H1 (cell line): ENCODE measurements around the gene PIF1. TPM values are rescaled to one million over a fixed set of nuclear protein-coding genes. Genes with fewer than 3 reads are reported as not detected.

Source experiments
- CTCF ChIA-PET: fragments of 300-600 bp; sonication (Branson Sonifier 250); formaldehyde crosslinking; loops from one replicate; lab custom pipeline; 2021; ENCODE audit not compliant: partially characterized antibody; lab: Charles Lee
- POLR2A ChIA-PET: fragments of 300-600 bp; sonication (Branson Sonifier 250); formaldehyde crosslinking; loops from one replicate; lab custom pipeline; 2021; ENCODE audit warnings: inconsistent platforms; ENCODE audit not compliant: partially characterized antibody; lab: Charles Lee
- DNase-seq, 2 experiments: peaks; one replicate each; pipeline versions ENCODE4 v3.0.0 to v3.0.0-alpha.2; 2010 to 2022; ENCODE audit warnings: low spot score in 2 of 2, low read depth in 1 of 2, mixed read lengths in 1 of 2
- FAIRE-seq: peaks from 2 replicates; lab custom pipeline; 2011; peaks lifted over from hg19 to GRCh38; lab: Jason Lieb, UNC
- H2AFZ ChIP-seq: 2 replicates; pipeline ENCODE4 v1.8.1; 2012; ENCODE audit warnings: low read length, inconsistent platforms
- H2AK5ac ChIP-seq: 2 replicates; pipeline ENCODE4 v1.6.1; 2013; ENCODE audit warnings: low read depth, low read length
- H2BK120ac ChIP-seq: replicated peaks from 2 replicates; pipeline ENCODE3; 2013; ENCODE audit warnings: low read depth, low read length, inconsistent platforms
- H2BK12ac ChIP-seq: 2 replicates; pipeline ENCODE4 v1.6.1; 2013; ENCODE audit warnings: low read depth, low read length
- H2BK15ac ChIP-seq: 2 replicates; pipeline ENCODE4 v1.6.1; 2013; ENCODE audit warnings: low read length
- H2BK20ac ChIP-seq: 2 replicates; pipeline ENCODE4 v1.6.1; 2013; ENCODE audit warnings: low read length
- H2BK5ac ChIP-seq: 2 replicates; pipeline ENCODE4 v1.6.1; 2013; ENCODE audit warnings: low read depth, low read length
- H3K14ac ChIP-seq: 2 replicates; pipeline ENCODE4 v1.6.1; 2013; ENCODE audit warnings: inconsistent platforms; ENCODE audit not compliant: insufficient read length
- H3K18ac ChIP-seq: 2 replicates; pipeline ENCODE4 v1.6.1; 2013; ENCODE audit warnings: low read length; ENCODE audit errors: extremely low read depth
- H3K23ac ChIP-seq: 2 replicates; pipeline ENCODE4 v1.6.1; 2013; ENCODE audit warnings: inconsistent platforms; ENCODE audit not compliant: insufficient read length
- H3K23me2 ChIP-seq: 2 replicates; pipeline ENCODE4 v1.6.1; 2013; ENCODE audit warnings: low read depth, low read length
- H3K27ac ChIP-seq: 2 replicates; pipeline ENCODE4 v1.6.1; 2011; ENCODE audit warnings: low read depth, low read length, inconsistent platforms
- H3K27me3 ChIP-seq, 4 experiments: replicated peaks in 1 of 4; 1 replicate in 1 of 4; 2 replicates in 3 of 4; pipeline versions ENCODE4 v1.6.1 to v1.8.1; 2011 to 2013; ENCODE audit warnings: low read length in 3 of 4, mild to moderate bottlenecking in 3 of 4, inconsistent platforms in 2 of 4, mixed read lengths in 2 of 4, moderate library complexity in 1 of 4; ENCODE audit not compliant: control insufficient read depth in 3 of 4, insufficient read depth in 3 of 4; ENCODE audit errors: extremely low read depth in 1 of 4
- H3K36me3 ChIP-seq, 4 experiments: 2 replicates each; pipeline versions ENCODE4 v1.6.1 to v1.8.1; 2011 to 2013; ENCODE audit warnings: mild to moderate bottlenecking in 4 of 4, low read length in 3 of 4, moderate library complexity in 2 of 4, control low read depth in 1 of 4, inconsistent platforms in 1 of 4; ENCODE audit not compliant: insufficient read depth in 4 of 4, control insufficient read depth in 2 of 4
- H3K4ac ChIP-seq: replicated peaks from 2 replicates; pipeline ENCODE3; 2013; ENCODE audit warnings: low read length, low read depth, mixed read lengths, inconsistent platforms; ENCODE audit not compliant: insufficient read length
- H3K4me1 ChIP-seq, 4 experiments: replicated peaks in 1 of 4; 1 replicate in 1 of 4; 2 replicates in 3 of 4; pipeline versions ENCODE4 v1.6.1 to v1.8.1; 2011 to 2013; ENCODE audit warnings: low read length in 3 of 4, inconsistent platforms in 2 of 4, mixed read lengths in 1 of 4; ENCODE audit not compliant: insufficient read depth in 4 of 4, control insufficient read depth in 3 of 4
- H3K4me2 ChIP-seq, 2 experiments: 2 replicates each; pipeline versions ENCODE4 v1.6.1 to v1.8.1; 2011 to 2013; ENCODE audit warnings: low read depth in 2 of 2, low read length in 2 of 2, control low read depth in 1 of 2, inconsistent platforms in 1 of 2, mild to moderate bottlenecking in 1 of 2; ENCODE audit not compliant: insufficient read depth in 1 of 2
- H3K4me3 ChIP-seq, 4 experiments: fragments of 200-600, 300-600 bp in 1 of 4; sonication (generic), shearing (Covaris generic), sonication (Bioruptor Twin) in 1 of 4; 2 replicates each; pipeline versions ENCODE4 v1.5.1 to v1.8.1; 2011 to 2016; ENCODE audit warnings: low read length in 4 of 4, low read depth in 3 of 4, control low read depth in 2 of 4, inconsistent platforms in 2 of 4, mild to moderate bottlenecking in 2 of 4, mixed read lengths in 1 of 4, moderate library complexity in 1 of 4; ENCODE audit not compliant: insufficient read depth in 2 of 4; ENCODE audit errors: extremely low read depth in 1 of 4
- H3K56ac ChIP-seq: replicated peaks from 2 replicates; pipeline ENCODE3; 2013; ENCODE audit warnings: low read depth, mild to moderate bottlenecking, mixed read lengths, low read length, inconsistent platforms; ENCODE audit not compliant: insufficient read length
- H3K79me1 ChIP-seq: 2 replicates; pipeline ENCODE4 v1.6.1; 2013; ENCODE audit warnings: low read depth, low read length, control low read depth
- H3K79me2 ChIP-seq, 2 experiments: 2 replicates each; pipeline versions ENCODE4 v1.6.1 to v1.8.1; 2012 to 2013; ENCODE audit warnings: low read length in 2 of 2, mild to moderate bottlenecking in 2 of 2, inconsistent platforms in 1 of 2; ENCODE audit not compliant: insufficient read depth in 2 of 2, control insufficient read depth in 1 of 2
- H3K9ac ChIP-seq, 4 experiments: replicated peaks in 1 of 4; 1 replicate in 1 of 4; 2 replicates in 3 of 4; pipeline versions ENCODE4 v1.6.1 to v1.8.1; 2011 to 2013; ENCODE audit warnings: low read depth in 3 of 4, low read length in 3 of 4, control low read depth in 2 of 4, mild to moderate bottlenecking in 2 of 4, moderate library complexity in 2 of 4, inconsistent platforms in 1 of 4; ENCODE audit errors: extremely low read depth in 1 of 4
- H3K9me3 ChIP-seq, 2 experiments: 2 replicates each; pipeline versions ENCODE4 v1.6.1 to v1.8.1; 2012 to 2013; ENCODE audit warnings: mild to moderate bottlenecking in 2 of 2, moderate library complexity in 2 of 2, control low read depth in 1 of 2, inconsistent platforms in 1 of 2, low read depth in 1 of 2, low read length in 1 of 2, mixed read lengths in 1 of 2; ENCODE audit not compliant: insufficient read depth in 2 of 2
- H4K20me1 ChIP-seq, 2 experiments: replicated peaks in 1 of 2; 2 replicates each; pipeline versions ENCODE3 to v1.8.1; 2011 to 2013; ENCODE audit warnings: inconsistent platforms in 2 of 2, low read length in 2 of 2, mild to moderate bottlenecking in 1 of 2; ENCODE audit not compliant: insufficient read depth in 2 of 2, control insufficient read depth in 1 of 2
- H4K5ac ChIP-seq: 2 replicates; pipeline ENCODE4 v1.6.1; 2013; ENCODE audit warnings: low read length, low read depth, mixed read lengths, inconsistent platforms; ENCODE audit not compliant: insufficient read length
- H4K8ac ChIP-seq: 2 replicates; pipeline ENCODE4 v1.8.0; 2013; ENCODE audit warnings: mild to moderate bottlenecking, moderate library complexity, low read length, inconsistent platforms; ENCODE audit not compliant: insufficient read depth; ENCODE audit errors: extremely low read depth
- H4K91ac ChIP-seq: replicated peaks from 2 replicates; pipeline ENCODE3; 2013; ENCODE audit warnings: low read length, mixed read lengths, inconsistent platforms; ENCODE audit not compliant: insufficient read length
- BACH1 ChIP-seq: IDR thresholded peaks from 2 replicates; pipeline ENCODE4 v1.6.1; 2012; ENCODE audit warnings: low read length, improper control_type of control experiment
- EP300 ChIP-seq, 2 experiments: IDR thresholded peaks; 1 replicate in 1 of 2; 2 replicates in 1 of 2; pipeline ENCODE4 v1.6.1; 2011 to 2012; ENCODE audit warnings: low read depth in 2 of 2, low read length in 2 of 2, mild to moderate bottlenecking in 2 of 2, borderline replicate concordance in 1 of 2, inconsistent platforms in 1 of 2, moderate library complexity in 1 of 2
- KDM4A ChIP-seq: IDR thresholded peaks from one replicate; pipeline ENCODE4 v1.7.1; 2012; ENCODE audit warnings: low read depth, mild to moderate bottlenecking, moderate library complexity, low read length, inconsistent platforms; ENCODE audit not compliant: severe bottlenecking
- POLR2A ChIP-seq, 2 experiments: IDR thresholded peaks; 1 replicate in 1 of 2; 2 replicates in 1 of 2; pipeline ENCODE4 v1.6.1; 2011; ENCODE audit warnings: low read depth in 2 of 2, low read length in 2 of 2, mild to moderate bottlenecking in 2 of 2; ENCODE audit errors: control extremely low read depth in 1 of 2
- RBBP5 ChIP-seq: IDR thresholded peaks from 2 replicates; pipeline ENCODE4 v1.7.1; 2012; ENCODE audit warnings: low read depth, mild to moderate bottlenecking, inconsistent platforms, low read length, moderate library complexity, borderline replicate concordance
- RNF2 ChIP-seq: fragments of 200-900, 300-1000 bp; sonication (generic); IDR thresholded peaks from 2 replicates; pipeline ENCODE4 v1.7.1; 2016; ENCODE audit warnings: borderline replicate concordance, low read depth, mild to moderate bottlenecking, antibody characterized with exemption, low read length; ENCODE audit not compliant: poor library complexity, severe bottlenecking; ENCODE audit errors: missing control alignments
- SIN3A ChIP-seq, 2 experiments: IDR thresholded peaks in 1 of 2; conservative IDR thresholded peaks in 1 of 2; 2 replicates each; pipeline ENCODE4 v1.6.1; 2011 to 2012; ENCODE audit warnings: low read length in 2 of 2, improper control_type of control experiment in 1 of 2, low read depth in 1 of 2, mild to moderate bottlenecking in 1 of 2
- SIRT6 ChIP-seq: IDR thresholded peaks from one replicate; pipeline ENCODE4 v1.7.1; 2012; ENCODE audit warnings: low read length, inconsistent platforms
- SP4 ChIP-seq: IDR thresholded peaks from 2 replicates; pipeline ENCODE4 v1.6.1; 2012; ENCODE audit warnings: low read length, inconsistent platforms
- TEAD4 ChIP-seq: IDR thresholded peaks from 2 replicates; pipeline ENCODE4 v1.6.1; 2012; ENCODE audit warnings: low read depth, low read length, inconsistent platforms, mixed read lengths
- WGBS, 2 experiments: shearing (Covaris generic) in 1 of 2; methylation state at CpG; one replicate each; pipeline versions ENCODE4 v1.1.6 to v1.1.7; 2013 to 2015; ENCODE audit warnings: low lambda C conversion rate in 2 of 2, mixed read lengths in 2 of 2, inconsistent platforms in 1 of 2, low coverage in 1 of 2, missing lambda C conversion rate in 1 of 2; ENCODE audit not compliant: insufficient replicate concordance in 2 of 2, insufficient coverage in 1 of 2, insufficient read length in 1 of 2; ENCODE audit errors: extremely low coverage in 1 of 2, missing lambda C conversion rate in 1 of 2; 5-methylcytosine and 5-hydroxymethylcytosine counted together
- polyA plus RNA-seq, 7 experiments: library from polyadenylated mRNA; depleted of rRNA in 3 of 7; stranded (reverse) in 5 of 7; unstranded in 2 of 7; fragments of >200 nt in 5 of 7; fragments of 200-250 nt in 2 of 7; gene quantifications; 1 replicate in 5 of 7; 2 replicates in 1 of 7; 4 replicates in 1 of 7; pipeline versions ENCODE4 v1.2.1 to v1.2.3, GENCODE V29; 2011 to 2013; ENCODE audit warnings: missing spikeins in 2 of 7, mixed read lengths in 2 of 7
- total RNA-seq: library from RNA; stranded (reverse); fragmentation: NEBNext Ultra II Directional; extraction: Animal tissue kit (Norgen Biotek cat#: 25700); gene quantifications from 2 replicates; pipeline ENCODE4 v1.2.1, GENCODE V29; 2021
- TF ChIP-seq, protein P1 (sequence below): IDR thresholded peaks from 2 replicates; pipeline ENCODE4 v1.6.1; 2012; ENCODE audit warnings: inconsistent platforms
- TF ChIP-seq, protein P2 (sequence below): IDR thresholded peaks from 2 replicates; pipeline ENCODE4 v1.6.1; 2012; ENCODE audit warnings: inconsistent platforms

PIF1 gene
- total and polyA plus RNA-seq, 2 of the 8 experiments (the other 6 are each of a cell fraction or from before 2014, with no cell fraction given): 73.3 to 138 TPM

DNA sequence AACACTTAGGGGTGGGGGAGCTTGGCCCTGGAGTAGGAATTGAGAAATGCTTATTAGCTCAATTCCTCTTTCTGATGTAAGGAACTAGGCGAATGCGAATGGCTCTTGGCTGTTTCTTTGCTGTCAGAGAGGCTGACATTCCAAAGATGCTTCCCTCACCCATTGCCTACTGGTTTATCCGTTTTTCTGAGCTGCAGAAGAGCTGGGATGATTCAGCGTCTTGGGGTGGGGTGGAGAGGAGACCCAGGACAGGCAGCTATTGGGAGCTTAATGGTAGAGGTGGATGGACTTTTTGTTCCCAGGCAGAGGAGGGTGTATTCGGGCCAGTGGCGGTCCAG lies 26.0 kb upstream of the PIF1 start:
- ChIA-PET CTCF (interaction anchor here (1.0 to 1.9 kb wide), 7 partner anchors 10 to 158 kb away, joined by 3 to 10 read pairs (median 4); no protein-coding TSS in a partner anchor), POLR2A (interaction anchor here (0.6 to 1.8 kb wide), 8 partner anchors 10 to 110 kb away, joined by 3 to 5 read pairs (median 3); no protein-coding TSS in a partner anchor)
- Histone ChIP-seq H3K14ac (no peak overlapping the region), H3K9ac (no peak overlapping the region; a peak in 1 of 7 replicates), H3K23me2 (no peaks in the 10 kb centered on the region), H3K23ac (no peak overlapping the region), H3K4ac (no peak overlapping the region), H2AFZ (no peak overlapping the region), H3K27me3 (no peaks in the 10 kb centered on the region), H2BK5ac (peak overlapping the region; percentile 77; the same call in 1 of the 2 replicates), H4K91ac (no peak overlapping the region), H2BK15ac (no peak overlapping the region), H2AK5ac (no peak overlapping the region), H3K9me3 (no peaks in the 10 kb centered on the region), H3K36me3 (peaks cover 3 to 33% (median 12%) of the 10 kb centered on the region in 4 experiments; a peak in 5 of 8 replicates), H3K56ac (no peak overlapping the region), H3K79me2 (peaks cover 0 to 54% of the 10 kb centered on the region in 2 experiments), H4K8ac (no peak overlapping the region), H3K4me2 (peak overlapping the region in 1 of 2 experiments; percentile 45; a peak in 2 of 4 replicates), H4K5ac (no peak overlapping the region), H3K4me3 (no peak overlapping the region), H3K27ac (no peak overlapping the region), H3K4me1 (peaks cover 11 to 23% (median 15%) of the 10 kb centered on the region in 4 experiments), H3K79me1 (peaks cover 10% of the 10 kb centered on the region), H2BK12ac (no peak overlapping the region), H4K20me1 (peaks cover 4 to 25% of the 10 kb centered on the region in 2 experiments), H2BK20ac (no peak overlapping the region), H2BK120ac (no peak overlapping the region), H3K18ac (no peak overlapping the region)
- WGBS, 2 experiments: 57% methylated on average over 6 of the region's 6 CpGs; no CpG with 5 or more reads in 1 of the 2 experiments
- DNase-seq: no peak
- FAIRE-seq: peak; percentile 50
- TF ChIP-seq TEAD4: peak; percentile 87
- peak in 1 of 2 experiments; percentile 50; a peak in 2 of 4 replicates for TF ChIP-seq SIN3A (conservative IDR thresholded peaks at IDR 0.05 in 1 of 2, IDR thresholded peaks at IDR 0.05 in 1 of 2; ENCODE audit: low read depth in 1 of 2, low read length in 2 of 2)
- no peak for TF ChIP-seq SIRT6
- TF ChIP-seq, protein P1, sequence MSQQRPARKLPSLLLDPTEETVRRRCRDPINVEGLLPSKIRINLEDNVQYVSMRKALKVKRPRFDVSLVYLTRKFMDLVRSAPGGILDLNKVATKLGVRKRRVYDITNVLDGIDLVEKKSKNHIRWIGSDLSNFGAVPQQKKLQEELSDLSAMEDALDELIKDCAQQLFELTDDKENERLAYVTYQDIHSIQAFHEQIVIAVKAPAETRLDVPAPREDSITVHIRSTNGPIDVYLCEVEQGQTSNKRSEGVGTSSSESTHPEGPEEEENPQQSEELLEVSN: no peak
- TF ChIP-seq POLR2A (IDR thresholded peaks at IDR 0.05; ENCODE audit: control extremely low read depth in 1 of 2, low read depth in 2 of 2, low read length in 2 of 2): no peak
- TF ChIP-seq BACH1: peak; percentile 60; the same call in 1 of the 2 replicates
- no peak for TF ChIP-seq EP300 (IDR thresholded peaks at IDR 0.05; ENCODE audit: borderline replicate concordance in 1 of 2, low read depth in 2 of 2, low read length in 2 of 2)
- no peak for TF ChIP-seq KDM4A
- no peak for TF ChIP-seq SP4
- TF ChIP-seq, protein P2, sequence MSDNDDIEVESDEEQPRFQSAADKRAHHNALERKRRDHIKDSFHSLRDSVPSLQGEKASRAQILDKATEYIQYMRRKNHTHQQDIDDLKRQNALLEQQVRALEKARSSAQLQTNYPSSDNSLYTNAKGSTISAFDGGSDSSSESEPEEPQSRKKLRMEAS: no peak
- TF ChIP-seq RBBP5: no peak
- TF ChIP-seq RNF2: no peak
